HG03045 (cell line): ENCODE measurements around the gene KCNMA1.

Experiments
- ATAC-seq: cut with Tn5 transposase; IDR thresholded peaks from one replicate; pipeline ENCODE4 v1.9.1; 2021; ENCODE audit warnings: mild to moderate bottlenecking, moderate library complexity; ENCODE audit not compliant: unreplicated experiment

Gene KCNMA1

GRCh38 chr10:76901701-76902100 lies 735.9 kb downstream of the KCNMA1 start:
- no peak for ATAC-seq

GRCh38 chr10:76899490-76899889 lies 738.1 kb downstream of the KCNMA1 start:
- no peak for ATAC-seq

- ATAC-seq = no peak
Observed at GRCh38 chr10:76892766-76893479, 744.7 kb downstream of the KCNMA1 start.

- no peak for ATAC-seq
Observed at GRCh38 chr10:76887223-76888010, 750.2 kb downstream of the KCNMA1 start.

GRCh38 chr10:76885816-76886215 lies 751.8 kb downstream of the KCNMA1 start:
- ATAC-seq = no peak

GRCh38 chr10:76884673-76885275 lies 752.8 kb downstream of the KCNMA1 start:
- ATAC-seq = no peak

- no peak for ATAC-seq
Observed at GRCh38 chr10:76883596-76883995, 754.0 kb downstream of the KCNMA1 start.

- no peak for ATAC-seq
Observed at GRCh38 chr10:76882796-76883195, 754.8 kb downstream of the KCNMA1 start.

- peak; percentile 53 for ATAC-seq
Observed at GRCh38 chr10:76882245-76882644, 755.4 kb downstream of the KCNMA1 start.

- ATAC-seq = peak; percentile 85
Observed at GRCh38 chr10:76881477-76882220, 756.0 kb downstream of the KCNMA1 start.

GRCh38 chr10:76880931-76881330 lies 756.7 kb downstream of the KCNMA1 start:
- no peak for ATAC-seq

- no peak for ATAC-seq
Observed at GRCh38 chr10:76879116-76879913, 758.3 kb downstream of the KCNMA1 start.

- ATAC-seq = no peak
Observed at GRCh38 chr10:76878514-76878913, 759.1 kb downstream of the KCNMA1 start.

GRCh38 chr10:76874896-76875295 lies 762.7 kb downstream of the KCNMA1 start:
- ATAC-seq = no peak

- ATAC-seq = no peak
Observed at GRCh38 chr10:76874176-76874575, 763.4 kb downstream of the KCNMA1 start.

- no peak for ATAC-seq
Observed at GRCh38 chr10:76871697-76872295, 765.8 kb downstream of the KCNMA1 start.

GRCh38 chr10:76869931-76870330 lies 767.7 kb downstream of the KCNMA1 start:
- ATAC-seq = no peak

- no peak for ATAC-seq
Observed at GRCh38 chr10:76868098-76868977, 769.3 kb downstream of the KCNMA1 start.
